ENCODE results near the gene NOA1. TPM values are rescaled to one million over a fixed set of nuclear protein-coding genes. Genes with fewer than 3 reads are reported as not detected.
A peak's percentile ranks its signal among the peaks of the same experiment; 100 is the strongest.

NOA1 gene
- total RNA-seq, 3 donors from 2014 or later, result 21.4 to 21.8 (median 21.4) TPM

DNA sequence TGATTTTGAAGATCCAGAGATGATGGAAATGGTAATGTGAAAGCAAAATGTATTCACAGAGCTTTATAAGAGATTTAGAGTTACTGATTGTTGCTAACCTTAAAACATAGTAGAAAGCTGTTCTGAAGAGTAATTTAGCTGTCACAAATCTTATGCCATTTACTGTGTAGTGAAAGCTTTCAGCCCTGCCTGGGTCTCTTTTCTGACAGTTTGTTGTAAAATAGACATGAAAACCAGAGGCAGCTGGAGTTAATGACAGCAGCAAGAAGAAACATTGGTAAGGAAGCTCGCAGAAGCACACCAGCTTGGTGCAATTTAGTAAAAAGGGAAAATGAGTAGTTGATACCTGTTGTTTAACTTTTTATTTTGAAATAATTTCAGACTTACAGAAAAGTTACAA is 22.3 kb upstream of the NOA1 start:
- DNase-seq (no peak), ATAC-seq (no peak)
- TF ChIP-seq, protein P1, sequence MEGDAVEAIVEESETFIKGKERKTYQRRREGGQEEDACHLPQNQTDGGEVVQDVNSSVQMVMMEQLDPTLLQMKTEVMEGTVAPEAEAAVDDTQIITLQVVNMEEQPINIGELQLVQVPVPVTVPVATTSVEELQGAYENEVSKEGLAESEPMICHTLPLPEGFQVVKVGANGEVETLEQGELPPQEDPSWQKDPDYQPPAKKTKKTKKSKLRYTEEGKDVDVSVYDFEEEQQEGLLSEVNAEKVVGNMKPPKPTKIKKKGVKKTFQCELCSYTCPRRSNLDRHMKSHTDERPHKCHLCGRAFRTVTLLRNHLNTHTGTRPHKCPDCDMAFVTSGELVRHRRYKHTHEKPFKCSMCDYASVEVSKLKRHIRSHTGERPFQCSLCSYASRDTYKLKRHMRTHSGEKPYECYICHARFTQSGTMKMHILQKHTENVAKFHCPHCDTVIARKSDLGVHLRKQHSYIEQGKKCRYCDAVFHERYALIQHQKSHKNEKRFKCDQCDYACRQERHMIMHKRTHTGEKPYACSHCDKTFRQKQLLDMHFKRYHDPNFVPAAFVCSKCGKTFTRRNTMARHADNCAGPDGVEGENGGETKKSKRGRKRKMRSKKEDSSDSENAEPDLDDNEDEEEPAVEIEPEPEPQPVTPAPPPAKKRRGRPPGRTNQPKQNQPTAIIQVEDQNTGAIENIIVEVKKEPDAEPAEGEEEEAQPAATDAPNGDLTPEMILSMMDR (IDR thresholded peaks at IDR 0.05), result no peak
- Histone ChIP-seq H3K36me3 (ENCODE audit: low read depth) (peaks cover 3% of the 10 kb centered on the region), H3K4me3 (no peak overlapping the region), H3K4me1 (ENCODE audit: low read depth) (no peaks in the 10 kb centered on the region), H3K9me3 (no peaks in the 10 kb centered on the region)
- intact Hi-C loops (cut with DNase I, micrococcal nuclease), result no loop called here

DNA sequence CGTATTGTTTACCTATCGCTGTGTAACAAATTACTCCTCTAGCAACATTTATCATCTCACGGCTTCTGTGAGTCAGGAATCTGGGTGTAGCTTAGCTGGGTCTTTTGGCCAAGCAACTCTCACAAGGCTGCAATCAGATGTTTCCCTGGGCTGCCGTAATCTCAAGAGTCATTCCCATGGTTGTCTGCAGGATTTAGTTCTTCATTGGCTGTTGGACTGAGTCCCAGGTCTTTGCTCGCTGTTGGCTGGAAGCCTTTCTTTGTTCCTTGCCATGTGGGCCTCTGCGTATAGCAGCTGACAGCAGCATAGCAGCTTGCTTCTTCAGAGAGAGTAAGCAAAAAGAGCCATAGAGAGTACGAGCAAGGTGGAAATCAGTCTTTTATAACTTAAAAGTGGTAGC is 18.1 kb upstream of the NOA1 start:
- no peaks in the 10 kb centered on the region for H3K4me1 ChIP-seq (ENCODE audit: low read depth)
- DNase-seq (peak in 1 of 3 donors; percentile 37), ATAC-seq (peak; percentile 45)
- intact Hi-C loops (cut with DNase I, micrococcal nuclease), result no loop called here
- TF ChIP-seq, protein P1 (IDR thresholded peaks at IDR 0.05), result no peak
- H3K36me3 ChIP-seq (ENCODE audit: low read depth), result peaks cover 3% of the 10 kb centered on the region
- no peaks in the 10 kb centered on the region for H3K9me3 ChIP-seq
- H3K4me3 ChIP-seq, result no peak overlapping the region

- Histone ChIP-seq H3K9me3 (no peaks in the 10 kb centered on the region), H3K36me3 (ENCODE audit: low read depth) (no peaks in the 10 kb centered on the region), H3K4me3 (no peak overlapping the region), H3K4me1 (ENCODE audit: low read depth) (no peaks in the 10 kb centered on the region)
- TF ChIP-seq, protein P1 (IDR thresholded peaks at IDR 0.05), result no peak
- intact Hi-C loops (cut with DNase I, micrococcal nuclease), result no loop called here
- no peak for ATAC-seq
- DNase-seq, result no peak
Observed at GRCh38 chr4:56990109-56990905, 12.9 kb upstream of the NOA1 start.

- Histone ChIP-seq H3K9me3 (no peaks in the 10 kb centered on the region), H3K4me1 (ENCODE audit: low read depth) (no peaks in the 10 kb centered on the region), H3K36me3 (ENCODE audit: low read depth) (no peaks in the 10 kb centered on the region), H3K4me3 (no peak overlapping the region)
- ATAC-seq (no peak), DNase-seq (no peak)
- TF ChIP-seq, protein P1 (IDR thresholded peaks at IDR 0.05), result no peak
- intact Hi-C loops (cut with DNase I, micrococcal nuclease), result no loop called here
Observed at GRCh38 chr4:56986952-56987351, 9.5 kb upstream of the NOA1 start.

DNA sequence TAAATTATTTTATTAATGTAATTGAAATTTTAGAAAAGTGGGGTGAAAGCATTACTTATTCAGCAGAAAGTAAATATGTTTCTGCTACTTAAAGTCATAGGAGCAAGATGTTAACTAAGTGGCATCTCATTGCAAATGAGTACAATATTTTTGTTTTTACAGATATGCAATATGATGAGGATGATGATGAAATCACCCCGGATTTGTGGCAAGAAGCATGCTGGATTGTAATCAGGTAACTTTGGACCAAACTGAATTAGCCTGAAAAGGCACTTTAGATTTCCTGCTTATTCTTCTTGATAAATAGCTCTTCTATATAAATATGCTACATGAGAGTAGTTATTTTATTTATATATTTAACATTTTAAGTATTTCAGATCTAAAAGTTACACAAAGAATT is 8.8 kb upstream of the NOA1 start:
- no peak for DNase-seq
- TF ChIP-seq, protein P1 (IDR thresholded peaks at IDR 0.05), result no peak
- no peaks in the 10 kb centered on the region for H3K36me3 ChIP-seq (ENCODE audit: low read depth)
- H3K4me1 ChIP-seq (ENCODE audit: low read depth), result peaks cover 6% of the 10 kb centered on the region
- intact Hi-C loops (cut with DNase I, micrococcal nuclease), result no loop called here
- no peaks in the 10 kb centered on the region for H3K9me3 ChIP-seq
- ATAC-seq, result no peak
- no peak overlapping the region for H3K4me3 ChIP-seq
